Natural killer cell (primary cell): Measurements from ENCODE around the gene HMGCLL1. TPM values are rescaled to one million over a fixed set of nuclear protein-coding genes. Genes with fewer than 3 reads are reported as not detected.

Source experiments
- ATAC-seq, 3 donors: fragments of 150-1000 bp in 2 of 3; fragments of 200-7000 bp in 1 of 3; cut with Tn5 transposase; 1 replicate in 1 of 3; 2 replicates in 2 of 3; pipeline ENCODE4 v1.10.0; 2021; ENCODE audit warnings: mild to moderate bottlenecking in 2 of 3, moderate library complexity in 2 of 3
- DNase-seq, 2 donors: peaks; one replicate each; pipeline versions ENCODE4 v3.0.0 to v3.0.0-alpha.2; 2013 to 2021; ENCODE audit warnings: mixed read lengths in 1 of 2
- H3K27ac ChIP-seq: one replicate; pipeline ENCODE4 v1.5.1; 2013; ENCODE audit warnings: mild to moderate bottlenecking, low read length
- H3K27me3 ChIP-seq: one replicate; pipeline ENCODE4 v1.6.1; 2013; ENCODE audit warnings: low read length; ENCODE audit not compliant: control insufficient read depth, insufficient read depth
- H3K36me3 ChIP-seq: one replicate; pipeline ENCODE4 v1.6.1; 2013; ENCODE audit warnings: low read length; ENCODE audit not compliant: control insufficient read depth, insufficient read depth
- H3K4me1 ChIP-seq: one replicate; pipeline ENCODE4 v1.6.1; 2013; ENCODE audit warnings: low read length; ENCODE audit not compliant: control insufficient read depth, insufficient read depth
- H3K4me3 ChIP-seq: one replicate; pipeline ENCODE4 v1.5.1; 2013; ENCODE audit warnings: low read length
- H3K9me3 ChIP-seq: one replicate; pipeline ENCODE4 v1.6.1; 2013; ENCODE audit warnings: low read length; ENCODE audit not compliant: control insufficient read depth, insufficient read depth
- H3K27ac Mint-ChIP-seq, 2 donors: one replicate each; pipeline ENCODE4 v1.8.0; 2022; ENCODE audit warnings: mild to moderate bottlenecking in 2 of 2, mixed read lengths in 2 of 2, moderate library complexity in 1 of 2
- H3K27me3 Mint-ChIP-seq, 2 donors: one replicate each; pipeline ENCODE4 v1.8.0; 2022; ENCODE audit warnings: low read depth in 2 of 2, mixed read lengths in 2 of 2
- H3K36me3 Mint-ChIP-seq: one replicate; pipeline ENCODE4 v1.8.0; 2022; ENCODE audit warnings: mixed read lengths
- H3K4me1 Mint-ChIP-seq, 2 donors: one replicate each; pipeline ENCODE4 v1.8.0; 2022; ENCODE audit warnings: mixed read lengths in 2 of 2
- H3K4me3 Mint-ChIP-seq: one replicate; pipeline ENCODE4 v1.8.0; 2022; ENCODE audit warnings: mild to moderate bottlenecking, moderate library complexity, mixed read lengths
- H3K9me3 Mint-ChIP-seq, 2 donors: one replicate each; pipeline ENCODE4 v1.8.0; 2022; ENCODE audit warnings: mixed read lengths in 2 of 2
- CTCF ChIP-seq: fragments of 200-600 bp; IDR thresholded peaks from one replicate; pipeline ENCODE4 v1.8.0; 2022; ENCODE audit warnings: antibody characterized with exemption
- WGBS: methylation state at CpG from one replicate; pipeline ENCODE4 v1.1.7; 2013; ENCODE audit warnings: missing lambda C conversion rate; ENCODE audit not compliant: insufficient coverage; 5-methylcytosine and 5-hydroxymethylcytosine counted together
- intact Hi-C: fragments of 100-400 bp; cut with micrococcal nuclease; formaldehyde crosslinking; loops from one replicate; pipeline ENCODE4 v1.14.2; 2022
- total RNA-seq, 4 donors: library from RNA; stranded (reverse); fragments of 120-200 nt in 1 of 4; gene quantifications; one replicate each; pipeline versions ENCODE4 v1.2.3 to v1.2.4, GENCODE V29; 2013 to 2022

Gene HMGCLL1
- total RNA-seq, 3 donors from 2014 or later (not counting 1 experiment from before 2014, with no cell fraction given), result not detected

GRCh38 chr6:55560290-55560885 lies 18.6 kb downstream of the HMGCLL1 start:
- Mint-ChIP-seq H3K4me1 (no peaks in the 10 kb centered on the region), H3K9me3 (peaks cover 3 to 6% of the 10 kb centered on the region in 2 donors), H3K36me3 (no peaks in the 10 kb centered on the region), H3K4me3 (no peak overlapping the region), H3K27ac (no peak overlapping the region), H3K27me3 (no peaks in the 10 kb centered on the region)
- no peak for TF ChIP-seq CTCF
- Histone ChIP-seq H3K4me1 (no peaks in the 10 kb centered on the region), H3K27ac (no peak overlapping the region), H3K27me3 (no peaks in the 10 kb centered on the region), H3K36me3 (no peaks in the 10 kb centered on the region), H3K4me3 (no peak overlapping the region), H3K9me3 (no peaks in the 10 kb centered on the region)
- ATAC-seq (no peak), DNase-seq (no peak)
- 70% methylated on average over 2 of the region's 2 CpGs for WGBS
- intact Hi-C loops, result no loop called here

GRCh38 chr6:55557146-55557545 lies 21.8 kb downstream of the HMGCLL1 start:
- intact Hi-C loops, result no loop called here
- no peaks in the 10 kb centered on the region for H3K36me3 Mint-ChIP-seq
- ATAC-seq (no peak), DNase-seq (no peak)
- 87% methylated on average over 5 of the region's 7 CpGs for WGBS
- H3K27me3 Mint-ChIP-seq, result no peaks in the 10 kb centered on the region
- H3K9me3 Mint-ChIP-seq, result peaks cover 3% of the 10 kb centered on the region in 2 donors
- H3K27ac ChIP-seq, result no peak overlapping the region
- no peak overlapping the region for H3K27ac Mint-ChIP-seq
- H3K4me1 ChIP-seq, result no peaks in the 10 kb centered on the region
- H3K27me3 ChIP-seq, result no peaks in the 10 kb centered on the region
- H3K36me3 ChIP-seq, result no peaks in the 10 kb centered on the region
- no peaks in the 10 kb centered on the region for H3K4me1 Mint-ChIP-seq
- H3K9me3 ChIP-seq, result no peaks in the 10 kb centered on the region
- no peak for TF ChIP-seq CTCF
- no peak overlapping the region for H3K4me3 ChIP-seq
- H3K4me3 Mint-ChIP-seq, result no peak overlapping the region

GRCh38 chr6:55545791-55546190 lies 33.2 kb downstream of the HMGCLL1 start:
- DNase-seq (no peak), ATAC-seq (no peak)
- Histone ChIP-seq H3K9me3 (peaks cover 2% of the 10 kb centered on the region), H3K36me3 (no peaks in the 10 kb centered on the region), H3K27me3 (no peaks in the 10 kb centered on the region), H3K4me1 (no peaks in the 10 kb centered on the region), H3K4me3 (no peak overlapping the region), H3K27ac (no peak overlapping the region)
- TF ChIP-seq CTCF, result no peak
- no peaks in the 10 kb centered on the region for H3K4me1 Mint-ChIP-seq
- H3K9me3 Mint-ChIP-seq, result peaks cover 0 to 5% of the 10 kb centered on the region in 2 donors
- intact Hi-C loops, result no loop called here
- H3K27me3 Mint-ChIP-seq, result no peaks in the 10 kb centered on the region
- H3K4me3 Mint-ChIP-seq, result no peak overlapping the region
- H3K36me3 Mint-ChIP-seq, result no peaks in the 10 kb centered on the region
- no peak overlapping the region for H3K27ac Mint-ChIP-seq

- no peaks in the 10 kb centered on the region for H3K4me1 Mint-ChIP-seq
- Histone ChIP-seq H3K4me1 (no peaks in the 10 kb centered on the region), H3K27ac (no peak overlapping the region), H3K4me3 (no peak overlapping the region), H3K9me3 (peaks cover 2% of the 10 kb centered on the region), H3K36me3 (no peaks in the 10 kb centered on the region), H3K27me3 (no peaks in the 10 kb centered on the region)
- no peak for ATAC-seq
- no peaks in the 10 kb centered on the region for H3K36me3 Mint-ChIP-seq
- intact Hi-C loops, result no loop called here
- peaks cover 5 to 13% of the 10 kb centered on the region in 2 donors for H3K9me3 Mint-ChIP-seq
- DNase-seq, result no peak
- no peak for TF ChIP-seq CTCF
- H3K27me3 Mint-ChIP-seq, result no peaks in the 10 kb centered on the region
- no peak overlapping the region for H3K4me3 Mint-ChIP-seq
- H3K27ac Mint-ChIP-seq, result no peak overlapping the region
- WGBS, result 91% methylated on average over 2 of the region's 4 CpGs
These were observed 35.2 kb downstream of the HMGCLL1 start for GRCh38 chr6:55543633-55544309.
